Measurements from ENCODE around the gene DHH. TPM values are rescaled to one million over a fixed set of nuclear protein-coding genes. Genes with fewer than 3 reads are reported as not detected.

DHH gene
- total RNA-seq, 4 donors from 2014 or later, result 0.66 to 3.0 (median 1.9) TPM

- no peaks in the 10 kb centered on the region for H3K27me3 ChIP-seq
- no peak for DNase-seq (ENCODE audit: extremely low spot score)
- WGBS, result 71% methylated on average over 17 of the region's 20 CpGs
- H3K9me3 ChIP-seq, result no peaks in the 10 kb centered on the region
- no peak overlapping the region for H3K27ac ChIP-seq (replicated peaks in 1 of 4)
- no peak for TF ChIP-seq EP300 (IDR thresholded peaks at IDR 0.05)
- TF ChIP-seq POLR2A (IDR thresholded peaks at IDR 0.05; ENCODE audit: low read depth), result no peak
- TF ChIP-seq CTCF (IDR thresholded peaks at IDR 0.05), result no peak
- peak in 1 of 2 donors; percentile 4 for TF ChIP-seq POLR2AphosphoS5 (IDR thresholded peaks at IDR 0.05)
- no peak overlapping the region for H3K4me3 ChIP-seq
- H3K4me1 ChIP-seq, result peaks cover 0 to 3% (median 2%) of the 10 kb centered on the region in 4 donors
- peaks cover 92 to 100% (median 100%) of the 10 kb centered on the region in 4 donors for H3K36me3 ChIP-seq
- intact Hi-C loops (cut with DNase I), result no loop called here
Observed at GRCh38 chr12:49049566-49050224, 44.9 kb downstream of the DHH start.

- Histone ChIP-seq H3K27ac (replicated peaks in 1 of 4) (no peak overlapping the region), H3K4me3 (no peak overlapping the region), H3K9me3 (no peaks in the 10 kb centered on the region), H3K4me1 (no peaks in the 10 kb centered on the region), H3K27me3 (no peaks in the 10 kb centered on the region), H3K36me3 (peaks cover 92 to 100% (median 100%) of the 10 kb centered on the region in 4 donors)
- TF ChIP-seq POLR2AphosphoS5 (IDR thresholded peaks at IDR 0.05) (no peak), POLR2A (IDR thresholded peaks at IDR 0.05; ENCODE audit: low read depth) (no peak), EP300 (IDR thresholded peaks at IDR 0.05) (no peak), CTCF (IDR thresholded peaks at IDR 0.05) (no peak)
- no peak for DNase-seq (ENCODE audit: extremely low spot score)
- intact Hi-C loops (cut with DNase I), result no loop called here
- 91% methylated on average over 10 of the region's 10 CpGs for WGBS
Observed at GRCh38 chr12:49048953-49049352, 45.6 kb downstream of the DHH start.

GRCh38 chr12:49046129-49046895 is 48.3 kb downstream of the DHH start:
- Histone ChIP-seq H3K36me3 (peaks cover 91 to 100% (median 100%) of the 10 kb centered on the region in 4 donors), H3K27me3 (no peaks in the 10 kb centered on the region), H3K4me3 (no peak overlapping the region), H3K27ac (replicated peaks in 1 of 4) (no peak overlapping the region), H3K9me3 (no peaks in the 10 kb centered on the region), H3K4me1 (no peaks in the 10 kb centered on the region)
- TF ChIP-seq EP300 (IDR thresholded peaks at IDR 0.05) (no peak), POLR2AphosphoS5 (IDR thresholded peaks at IDR 0.05) (no peak), CTCF (IDR thresholded peaks at IDR 0.05) (no peak), POLR2A (IDR thresholded peaks at IDR 0.05; ENCODE audit: low read depth) (no peak)
- DNase-seq (ENCODE audit: extremely low spot score), result no peak
- intact Hi-C loops (cut with DNase I), result no loop called here
- 98% methylated on average over 11 of the region's 12 CpGs for WGBS

- Histone ChIP-seq H3K36me3 (peaks cover 88 to 100% (median 100%) of the 10 kb centered on the region in 4 donors), H3K9me3 (no peaks in the 10 kb centered on the region), H3K4me3 (no peak overlapping the region), H3K27ac (replicated peaks in 1 of 4) (no peak overlapping the region), H3K27me3 (no peaks in the 10 kb centered on the region), H3K4me1 (no peaks in the 10 kb centered on the region)
- 89% methylated on average over 12 of the region's 12 CpGs for WGBS
- intact Hi-C loops (cut with DNase I), result no loop called here
- DNase-seq (ENCODE audit: extremely low spot score), result no peak
- TF ChIP-seq EP300 (IDR thresholded peaks at IDR 0.05) (no peak), CTCF (IDR thresholded peaks at IDR 0.05) (no peak), POLR2A (IDR thresholded peaks at IDR 0.05; ENCODE audit: low read depth) (no peak), POLR2AphosphoS5 (IDR thresholded peaks at IDR 0.05) (no peak)
Observed at GRCh38 chr12:49044660-49045059, 49.9 kb downstream of the DHH start.
